Glutamatergic neuron (in vitro differentiated cells): ENCODE data around the gene GOLGA6L7. TPM values are rescaled to one million over a fixed set of nuclear protein-coding genes. Genes with fewer than 3 reads are reported as not detected.

Experiments
- DNase-seq: peaks from one replicate; pipeline ENCODE4 v3.0.0; 2022
- H3K27ac Mint-ChIP-seq: one replicate; pipeline ENCODE4 v1.8.0; 2020; ENCODE audit warnings: mild to moderate bottlenecking, mixed read lengths, inconsistent platforms; ENCODE audit not compliant: unreplicated experiment
- H3K27me3 Mint-ChIP-seq: one replicate; pipeline ENCODE4 v1.8.0; 2020; ENCODE audit warnings: mild to moderate bottlenecking, moderate library complexity, mixed read lengths, inconsistent platforms; ENCODE audit not compliant: unreplicated experiment
- H3K36me3 Mint-ChIP-seq: one replicate; pipeline ENCODE4 v1.8.0; 2020; ENCODE audit warnings: mild to moderate bottlenecking, mixed read lengths, inconsistent platforms; ENCODE audit not compliant: unreplicated experiment
- H3K4me1 Mint-ChIP-seq: one replicate; pipeline ENCODE4 v1.8.0; 2020; ENCODE audit warnings: mild to moderate bottlenecking, low read depth, mixed read lengths, inconsistent platforms; ENCODE audit not compliant: unreplicated experiment
- H3K4me3 Mint-ChIP-seq: one replicate; pipeline ENCODE4 v1.8.0; 2020; ENCODE audit warnings: mild to moderate bottlenecking, mixed read lengths, inconsistent platforms; ENCODE audit not compliant: unreplicated experiment
- H3K9me3 Mint-ChIP-seq: one replicate; pipeline ENCODE4 v1.8.0; 2020; ENCODE audit warnings: mild to moderate bottlenecking, moderate library complexity, mixed read lengths, inconsistent platforms; ENCODE audit not compliant: unreplicated experiment
- CTCF ChIP-seq: fragments of 200-600 bp; sonication (generic); IDR thresholded peaks from one replicate; pipeline ENCODE4 v1.5.0; 2021; ENCODE audit not compliant: partially characterized antibody, unreplicated experiment
- total RNA-seq: library from RNA; stranded (reverse); fragmentation: NEBNext Ultra II Directional; extraction: Animal tissue kit (Norgen Biotek cat#: 25700); gene quantifications from one replicate; pipeline ENCODE4 v1.2.1, GENCODE V29; 2021; ENCODE audit not compliant: unreplicated experiment

Gene GOLGA6L7
- total RNA-seq, 1 donor from 2014 or later, result not detected

- no peak for TF ChIP-seq CTCF
- Mint-ChIP-seq H3K27ac (peak overlapping the region; percentile 19), H3K4me3 (peak overlapping the region; percentile 27)
Observed at GRCh38 chr15:28889346-28889745, 40.9 kb upstream of the GOLGA6L7 start.

GRCh38 chr15:28888900-28889299 is 40.5 kb upstream of the GOLGA6L7 start:
- Mint-ChIP-seq H3K4me3 (peak overlapping the region; percentile 20), H3K4me1 (peaks cover 52% of the 10 kb centered on the region), H3K9me3 (peaks cover 20% of the 10 kb centered on the region), H3K27ac (no peak overlapping the region), H3K36me3 (no peaks in the 10 kb centered on the region), H3K27me3 (peaks cover 17% of the 10 kb centered on the region)
- DNase-seq, result no peak
- no peak for TF ChIP-seq CTCF

More at GRCh38 chr15:28889346-28889745, 40.9 kb upstream of the GOLGA6L7 start:
- peaks cover 54% of the 10 kb centered on the region for H3K4me1 Mint-ChIP-seq
- no peaks in the 10 kb centered on the region for H3K36me3 Mint-ChIP-seq
- H3K9me3 Mint-ChIP-seq, result peaks cover 20% of the 10 kb centered on the region
- peaks cover 15% of the 10 kb centered on the region for H3K27me3 Mint-ChIP-seq
- DNase-seq, result no peak

GRCh38 chr15:28888302-28888894 is 40.0 kb upstream of the GOLGA6L7 start:
- H3K9me3 Mint-ChIP-seq, result peaks cover 18% of the 10 kb centered on the region
- peak overlapping the region; percentile 96 for H3K4me3 Mint-ChIP-seq
- DNase-seq, result no peak
- peaks cover 15% of the 10 kb centered on the region for H3K27me3 Mint-ChIP-seq
- H3K36me3 Mint-ChIP-seq, result no peaks in the 10 kb centered on the region
- H3K27ac Mint-ChIP-seq, result peak overlapping the region; percentile 92
- TF ChIP-seq CTCF, result no peak
- H3K4me1 Mint-ChIP-seq, result peaks cover 47% of the 10 kb centered on the region

- Mint-ChIP-seq H3K9me3 (peaks cover 14% of the 10 kb centered on the region), H3K27me3 (peaks cover 13% of the 10 kb centered on the region), H3K27ac (peak overlapping the region; percentile 92), H3K36me3 (no peaks in the 10 kb centered on the region), H3K4me1 (peaks cover 39% of the 10 kb centered on the region), H3K4me3 (peak overlapping the region; percentile 96)
- no peak for TF ChIP-seq CTCF
- no peak for DNase-seq
Observed at GRCh38 chr15:28887339-28888174, 39.1 kb upstream of the GOLGA6L7 start.
